Activated gamma-delta T cell treated with anti-CD3 and anti-CD28 coated beads, Interleukin-2, amount 50 U/mL, for 16 hours (primary cell): ENCODE measurements around the gene RMC1.
"Not testable (repeated sequence)": the region's sequence is repeated elsewhere in the genome, so short reads cannot be mapped to it uniquely, and the experiment has no call there.

ENCODE experiments used
- DNase-seq: peaks from one replicate; pipeline ENCODE4 v3.0.0-alpha.2; 2020; ENCODE audit warnings: low read depth

Gene RMC1

DNA sequence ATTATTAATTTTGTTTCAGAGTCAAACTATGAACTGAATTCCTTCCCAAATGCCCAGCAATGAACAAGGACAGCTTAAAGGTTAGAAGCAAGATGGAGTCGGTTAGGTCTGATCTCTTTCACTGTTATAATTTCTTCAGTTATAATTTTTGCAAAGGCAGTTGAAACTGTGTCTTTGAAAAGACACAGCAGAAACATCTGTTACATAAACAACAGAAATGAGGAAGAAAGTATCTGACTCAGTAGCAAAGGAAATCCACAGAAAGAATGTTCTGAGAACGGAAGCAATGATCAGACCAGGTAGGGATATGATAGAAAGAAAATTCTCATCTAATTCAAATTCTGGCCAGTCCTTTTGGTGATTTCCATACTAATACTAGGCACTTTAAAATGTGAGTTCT, 5.2 kb upstream of the RMC1 start:
- DNase-seq, result no peak

DNA sequence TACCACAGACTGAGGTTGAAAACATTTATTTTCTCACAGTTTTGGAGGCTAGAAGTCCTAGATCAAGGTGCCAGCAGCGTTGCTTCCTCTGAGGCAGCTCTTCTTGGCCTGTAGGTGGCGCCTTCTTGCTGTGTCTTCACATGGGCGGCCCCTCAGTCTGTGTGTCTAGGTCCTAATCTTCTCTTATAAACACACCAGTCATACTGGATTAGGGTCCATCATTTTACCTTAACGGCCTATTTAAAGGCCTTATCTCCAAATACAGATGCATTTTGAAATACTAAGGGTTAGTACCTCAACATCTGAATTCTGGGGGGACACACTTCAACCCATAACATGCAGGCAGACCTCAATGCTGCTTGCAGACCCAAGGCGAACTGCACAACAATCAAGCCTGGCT, 4.4 kb upstream of the RMC1 start:
- DNase-seq, result peak; percentile 58

DNA sequence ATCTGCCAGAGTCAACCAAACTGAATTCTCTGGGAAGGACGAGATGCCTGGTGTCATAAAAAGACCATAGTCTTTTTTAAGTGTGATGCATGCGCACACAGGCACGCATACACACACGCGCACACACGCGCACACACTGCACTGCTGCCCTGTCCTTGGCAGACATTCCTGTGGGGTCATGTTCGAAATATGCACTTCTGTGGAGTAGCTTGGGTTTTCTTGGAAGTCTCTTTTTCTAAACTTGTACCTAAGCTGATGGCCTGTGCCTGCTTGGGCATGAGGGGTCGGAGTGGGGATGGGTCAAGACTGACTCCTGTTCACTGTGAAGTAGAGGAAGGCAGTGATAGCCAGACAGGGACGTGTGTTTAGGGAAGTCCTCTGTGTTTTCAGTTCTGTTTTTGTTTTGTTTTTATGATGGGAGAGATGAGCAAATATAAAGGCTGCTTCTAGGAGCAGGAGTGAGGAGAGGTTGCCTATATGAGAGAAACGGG, 4.0 kb upstream of the RMC1 start:
- DNase-seq, result no peak

- no peak for DNase-seq
Observed at GRCh38 chr18:23501626-23502025, 1.7 kb upstream of the RMC1 start.

- no peak for DNase-seq
Observed at GRCh38 chr18:23502516-23503037, 734 bp upstream of the RMC1 start.

GRCh38 chr18:23503963-23504344, 643 bp downstream of the RMC1 start:
- DNase-seq, result no peak

DNA sequence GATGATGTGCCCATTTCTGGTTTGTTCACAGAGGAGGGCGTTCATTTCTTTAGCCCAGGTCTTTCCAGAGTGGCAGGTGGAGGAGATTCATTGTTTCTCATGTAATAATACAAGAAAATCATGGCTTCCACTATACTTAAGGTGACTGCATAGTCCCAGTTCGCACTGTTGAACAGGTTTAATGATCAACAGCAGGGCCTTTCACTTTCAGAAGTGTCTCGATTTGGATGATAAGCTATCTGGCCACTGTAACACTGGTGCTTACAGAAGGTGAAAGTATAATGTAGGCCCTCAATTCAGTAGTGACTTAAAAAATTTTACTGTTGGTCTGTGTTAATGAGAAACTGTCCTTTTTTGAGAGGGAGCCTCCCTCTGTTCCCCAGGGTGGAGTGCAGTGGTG, 1.4 kb downstream of the RMC1 start:
- DNase-seq, result no peak

GRCh38 chr18:23506393-23506792, 3.1 kb downstream of the RMC1 start:
- no peak for DNase-seq

DNA sequence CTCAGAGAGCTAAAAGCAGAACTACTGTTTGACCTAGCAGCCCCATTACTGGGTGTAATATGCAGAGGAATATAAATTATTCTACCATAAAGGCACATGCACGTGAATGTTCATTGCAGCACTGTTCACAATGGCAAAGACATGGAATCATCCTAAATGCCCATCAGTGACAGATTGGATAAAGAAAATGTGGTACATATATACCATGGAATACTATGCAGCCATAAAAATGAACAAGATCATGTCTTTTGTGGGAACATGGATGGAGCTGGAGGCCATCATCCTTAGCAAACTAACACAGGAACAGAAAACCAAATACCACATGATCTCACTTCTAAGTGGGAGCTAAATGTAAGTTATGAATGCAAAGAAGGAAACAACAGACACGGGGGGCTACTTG, 7.6 kb downstream of the RMC1 start:
- not testable (repeated sequence) for DNase-seq

GRCh38 chr18:23512216-23512615, 8.9 kb downstream of the RMC1 start:
- not testable (repeated sequence) for DNase-seq

DNA sequence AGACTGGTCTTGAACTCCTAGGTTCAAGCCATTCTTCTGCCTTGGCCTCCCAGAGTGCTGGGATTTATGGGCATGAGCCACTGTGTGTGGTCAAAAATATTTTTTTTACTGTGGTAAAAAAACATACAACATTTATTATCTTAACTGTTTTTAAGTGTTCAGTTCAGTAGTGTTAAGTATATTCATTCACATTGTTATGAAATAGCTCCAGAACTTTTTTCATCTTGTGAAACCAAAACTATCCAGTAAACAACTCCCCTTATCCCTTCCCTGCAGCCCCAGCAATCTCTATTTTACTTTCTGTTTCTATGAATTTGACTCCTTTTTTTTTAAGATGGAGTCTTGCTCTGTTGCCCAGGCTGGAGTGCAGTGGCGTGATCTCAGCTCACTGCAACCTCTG, 9.3 kb downstream of the RMC1 start:
- no peak for DNase-seq

- DNase-seq, result peak; percentile 63
Observed at GRCh38 chr18:23515911-23516546, 12.7 kb downstream of the RMC1 start.

GRCh38 chr18:23519734-23520133, 16.4 kb downstream of the RMC1 start:
- DNase-seq, result no peak

- no peak for DNase-seq
Observed at GRCh38 chr18:23521271-23521670, 18.0 kb downstream of the RMC1 start.

- no peak for DNase-seq
Observed at GRCh38 chr18:23521907-23522306, 18.6 kb downstream of the RMC1 start.

- no peak for DNase-seq
Observed at GRCh38 chr18:23523429-23524212, 20.3 kb downstream of the RMC1 start.

- no peak for DNase-seq
Observed at GRCh38 chr18:23524213-23524707, 20.9 kb downstream of the RMC1 start.

- DNase-seq, result no peak
Observed at GRCh38 chr18:23526501-23527063, 23.3 kb downstream of the RMC1 start.

DNA sequence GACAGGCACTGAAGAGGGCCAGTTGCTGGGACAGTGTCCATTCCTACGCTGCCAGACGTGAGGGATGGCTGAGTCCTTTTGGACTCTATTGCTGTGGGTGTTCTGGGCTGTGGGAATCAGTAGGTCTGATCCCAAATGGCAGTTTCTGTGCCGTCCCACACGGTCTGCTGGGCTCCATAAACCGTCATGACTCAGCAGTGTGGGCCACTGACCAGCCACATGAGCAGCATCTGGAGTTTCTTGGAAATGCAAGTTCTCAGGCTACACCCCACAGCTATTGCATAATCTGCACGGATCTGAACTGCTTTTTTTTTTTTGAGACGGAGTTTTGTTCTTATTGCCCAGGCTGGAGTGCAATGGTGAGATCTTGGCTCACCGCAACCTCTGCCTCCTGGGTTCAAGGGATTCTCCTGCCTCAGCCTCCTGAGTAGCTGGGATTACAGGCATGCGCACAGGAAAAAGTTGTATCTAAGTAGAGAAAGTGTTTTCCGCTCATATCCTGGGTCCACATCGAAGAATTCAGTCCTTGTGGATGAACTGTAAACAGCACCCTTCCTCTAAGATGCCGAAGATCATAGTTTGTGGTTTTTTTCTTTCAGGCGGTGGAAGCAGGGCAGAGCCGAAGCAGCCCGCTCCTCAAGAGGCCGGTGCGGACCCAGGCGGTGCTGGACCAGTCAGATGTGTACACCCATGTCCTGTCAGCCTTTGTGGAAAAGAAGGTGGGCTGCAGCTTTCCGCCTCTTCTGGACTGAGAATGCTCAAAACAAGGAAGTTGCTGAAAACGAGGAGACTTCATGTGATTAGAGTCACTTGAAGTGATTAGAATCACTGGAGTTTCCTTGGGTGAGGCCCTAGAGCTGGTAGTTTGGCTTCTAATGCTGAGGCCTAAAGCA, 25.5 kb downstream of the RMC1 start:
- DNase-seq, result no peak

GRCh38 chr18:23529604-23530003, 26.3 kb downstream of the RMC1 start:
- no peak for DNase-seq

GRCh38 chr18:23530195-23530594, 26.9 kb downstream of the RMC1 start:
- no peak for DNase-seq

- DNase-seq, result no peak
Observed at GRCh38 chr18:23531912-23532311, 28.6 kb downstream of the RMC1 start.
